NCI-H146 treated with DMSO at 0.1 percent for 48 hours (cell line): ENCODE measurements around the gene GPR35.

ENCODE experiments used
- DNase-seq: peaks from one replicate; lab custom pipeline; 2025; ENCODE audit not compliant: unreplicated experiment; lab: John Stamatoyannopoulos, UW

Gene GPR35

GRCh38 chr2:240622531-240623235 lies 2.6 kb upstream of the GPR35 start:
- DNase-seq = no peak

DNA sequence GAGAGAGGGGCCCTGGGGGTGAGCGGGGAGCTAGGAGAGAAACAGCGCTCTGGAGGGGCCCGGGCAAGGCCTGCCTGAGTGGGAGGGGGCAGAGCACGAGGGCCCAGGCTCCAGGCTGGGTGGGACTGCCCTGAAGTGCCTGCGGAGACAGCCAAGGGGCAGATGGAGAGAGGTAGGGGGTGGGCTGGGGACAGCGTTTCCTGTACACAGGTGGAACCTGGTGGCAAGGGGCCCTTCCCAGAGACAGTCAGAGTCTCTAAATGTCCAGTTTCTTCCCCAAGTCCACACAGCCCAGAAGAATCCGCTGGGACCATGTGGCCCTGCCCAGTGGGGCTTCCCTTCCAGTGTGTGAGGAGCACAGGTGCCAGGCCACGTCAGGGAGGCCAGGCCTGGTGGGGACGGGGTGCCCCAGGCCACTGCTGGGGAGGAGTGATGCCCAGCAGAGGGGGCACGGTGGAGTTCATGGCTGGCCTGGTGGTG lies 1.7 kb upstream of the GPR35 start:
- DNase-seq = no peak

- DNase-seq = no peak
Observed at GRCh38 chr2:240624011-240624949, 1.0 kb upstream of the GPR35 start.

GRCh38 chr2:240626531-240627300 lies 1.4 kb downstream of the GPR35 start:
- no peak for DNase-seq

DNA sequence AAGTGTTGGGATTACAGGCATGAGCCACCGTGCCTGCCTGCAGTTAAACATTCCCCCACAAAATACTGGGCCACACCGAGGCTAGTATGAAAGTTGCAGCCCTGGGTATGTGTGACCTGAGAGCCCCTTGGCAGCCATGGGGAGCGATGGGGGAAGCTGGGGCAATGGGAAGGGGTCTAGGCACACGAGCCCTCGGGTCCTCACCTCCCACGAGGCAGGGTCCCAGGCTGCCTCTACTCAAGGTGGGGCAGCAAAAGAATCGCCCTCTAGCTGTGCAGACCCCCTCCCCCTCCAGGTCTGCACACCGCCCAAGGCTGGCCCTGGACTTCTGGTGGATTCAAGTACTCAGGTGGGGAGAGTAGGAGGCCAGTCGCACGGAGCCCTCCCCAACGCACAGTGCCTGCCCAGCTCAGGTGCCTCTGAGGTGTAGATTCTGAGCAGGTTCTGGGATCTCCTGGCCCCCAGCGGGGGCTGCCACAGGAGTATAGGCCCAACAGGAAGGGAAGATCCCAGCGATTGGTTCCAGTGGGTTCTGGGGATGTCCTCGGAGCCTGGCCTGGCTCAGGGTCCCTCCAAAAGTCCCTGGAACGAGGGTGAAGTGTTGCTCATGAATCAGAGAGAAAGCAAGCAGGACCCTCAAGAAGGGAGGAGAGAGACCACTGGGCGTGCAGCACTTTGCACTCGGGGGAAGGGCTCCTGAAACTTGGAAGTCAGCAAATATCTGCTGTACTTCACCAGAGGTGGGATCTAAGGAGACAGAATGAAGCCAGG lies 2.6 kb downstream of the GPR35 start:
- DNase-seq = no peak

- DNase-seq = no peak
Observed at GRCh38 chr2:240628507-240628807, 3.2 kb downstream of the GPR35 start.

GRCh38 chr2:240628808-240629618 lies 3.7 kb downstream of the GPR35 start:
- DNase-seq = no peak

GRCh38 chr2:240629619-240629967 lies 4.3 kb downstream of the GPR35 start:
- no peak for DNase-seq

- no peak for DNase-seq
Observed at GRCh38 chr2:240629968-240630770, 4.9 kb downstream of the GPR35 start.

DNA sequence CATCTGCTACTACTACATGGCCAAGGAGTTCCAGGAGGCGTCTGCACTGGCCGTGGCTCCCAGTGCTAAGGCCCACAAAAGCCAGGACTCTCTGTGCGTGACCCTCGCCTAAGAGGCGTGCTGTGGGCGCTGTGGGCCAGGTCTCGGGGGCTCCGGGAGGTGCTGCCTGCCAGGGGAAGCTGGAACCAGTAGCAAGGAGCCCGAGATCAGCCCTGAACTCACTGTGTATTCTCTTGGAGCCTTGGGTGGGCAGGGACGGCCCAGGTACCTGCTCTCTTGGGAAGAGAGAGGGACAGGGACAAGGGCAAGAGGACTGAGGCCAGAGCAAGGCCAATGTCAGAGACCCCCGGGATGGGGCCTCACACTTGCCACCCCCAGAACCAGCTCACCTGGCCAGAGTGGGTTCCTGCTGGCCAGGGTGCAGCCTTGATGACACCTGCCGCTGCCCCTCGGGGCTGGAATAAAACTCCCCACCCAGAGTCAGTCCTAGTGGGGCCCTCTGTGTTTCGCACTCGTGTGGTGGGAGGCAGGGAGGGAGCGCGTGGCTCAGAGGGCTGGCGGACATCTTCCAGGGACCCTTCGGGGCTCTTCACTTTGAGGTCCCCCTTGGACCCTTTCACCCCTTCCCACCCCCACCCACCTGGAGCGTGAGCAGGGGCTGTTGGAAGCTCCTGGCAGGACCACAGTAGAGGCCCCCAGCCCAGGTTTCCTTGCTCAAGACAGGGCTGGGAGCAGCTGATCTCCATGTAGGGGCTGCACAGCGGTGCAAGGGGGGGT lies 5.7 kb downstream of the GPR35 start:
- DNase-seq = no peak

DNA sequence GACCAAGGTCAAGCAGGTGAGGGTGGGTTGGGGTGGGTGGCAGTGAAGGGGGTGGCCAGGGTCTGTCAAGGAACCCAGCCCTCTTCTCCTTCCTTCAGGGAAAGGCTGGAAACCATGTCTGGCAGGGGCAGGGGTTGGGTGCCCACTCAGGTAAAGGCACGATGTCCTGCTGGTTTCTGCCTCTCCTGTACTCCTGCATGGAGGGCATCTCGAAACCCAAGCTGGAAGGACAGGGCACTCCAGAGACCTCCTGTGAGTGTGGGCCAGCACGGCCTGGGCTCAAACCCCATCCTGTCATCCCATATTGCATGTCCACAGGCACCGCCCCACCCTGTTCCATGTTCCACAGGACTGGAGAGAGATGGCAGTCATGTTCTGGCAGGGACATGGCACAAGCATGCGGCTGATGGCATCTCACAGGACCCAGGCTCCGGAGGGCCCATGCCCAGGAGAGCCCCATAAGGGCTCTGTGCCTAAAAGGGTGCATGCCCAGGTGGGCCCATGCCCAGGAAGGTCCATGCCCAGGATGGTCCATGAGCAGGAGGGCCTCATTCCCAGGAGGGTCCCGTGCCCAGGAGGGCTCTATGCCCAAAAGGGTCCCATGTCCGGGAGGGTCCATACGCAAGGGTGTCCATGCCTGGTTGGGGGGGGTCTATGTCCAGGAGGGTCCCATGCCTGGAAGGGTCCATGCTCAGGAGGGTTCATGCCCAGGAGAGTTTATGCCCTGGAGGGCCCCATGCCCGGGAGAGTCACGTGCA lies 6.4 kb downstream of the GPR35 start:
- DNase-seq = no peak

- DNase-seq = no peak
Observed at GRCh38 chr2:240632306-240632721, 7.0 kb downstream of the GPR35 start.

DNA sequence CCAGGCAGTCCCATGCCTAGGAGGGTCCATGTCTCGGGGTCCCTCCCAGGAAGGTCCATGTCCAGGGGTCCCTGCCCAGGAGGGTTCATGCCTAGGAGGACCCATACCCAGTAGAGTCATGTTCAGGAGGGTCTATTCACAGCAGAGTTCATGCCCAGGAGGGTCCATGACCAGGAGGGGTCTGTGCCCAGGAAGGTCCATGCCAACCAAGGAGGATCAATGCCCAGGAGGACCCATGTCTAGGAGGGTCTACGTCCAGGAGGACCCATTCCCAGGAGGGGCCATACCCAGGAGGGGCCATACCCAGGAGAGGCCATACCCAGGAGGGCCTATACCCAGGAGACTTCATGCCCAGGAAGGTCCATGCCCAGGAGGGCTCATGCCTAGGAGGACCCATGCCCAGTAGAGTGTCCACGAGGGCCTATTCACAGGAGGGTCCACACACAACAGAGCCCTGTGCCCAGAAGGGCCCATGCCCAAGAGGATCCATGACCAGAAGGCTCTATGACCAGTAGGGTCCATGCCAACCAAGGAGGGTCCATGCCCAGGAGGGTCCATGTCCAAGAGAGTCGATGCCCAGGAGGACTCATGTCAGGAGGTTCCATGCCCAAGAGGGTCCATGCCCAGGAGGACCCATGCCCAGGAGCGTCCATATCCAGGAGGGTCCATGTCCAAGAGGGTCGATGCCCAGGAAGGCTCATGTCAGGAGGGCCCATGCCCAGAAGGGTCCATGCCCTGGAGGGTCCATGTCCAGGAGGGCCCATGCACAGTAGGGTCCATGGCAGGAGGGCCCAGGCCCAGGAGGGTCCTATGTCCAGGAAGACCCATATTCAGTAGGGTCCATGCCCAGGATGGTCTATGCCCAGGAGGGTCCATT lies 10.1 kb downstream of the GPR35 start:
- no peak for DNase-seq

DNA sequence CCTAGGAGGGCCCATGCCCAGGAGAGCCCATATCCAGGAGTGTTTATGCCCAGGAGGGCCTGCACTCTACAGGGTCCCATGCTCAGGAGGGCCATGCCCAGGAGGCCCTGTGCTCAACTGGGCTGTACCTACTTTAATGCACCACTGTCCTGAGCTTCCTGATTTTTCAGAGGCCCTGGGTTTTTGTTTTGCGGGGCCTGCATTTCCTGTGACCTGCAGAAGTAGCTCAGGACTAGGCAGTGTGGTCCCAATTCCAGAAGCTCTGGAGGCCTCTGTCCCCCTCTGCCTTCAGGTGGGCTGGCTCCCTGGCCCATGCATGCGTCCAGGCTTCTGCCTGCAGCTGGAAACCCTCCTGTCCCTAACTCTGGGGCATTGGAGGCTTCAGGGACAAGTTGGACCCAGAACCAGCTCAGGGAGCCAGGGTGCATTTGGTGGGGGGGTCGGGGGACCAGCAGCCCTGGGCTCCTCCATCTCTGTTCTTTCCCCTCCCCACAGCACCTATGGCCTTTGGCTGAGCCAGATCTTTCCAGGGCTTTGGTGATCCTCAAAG lies 10.8 kb downstream of the GPR35 start:
- no peak for DNase-seq

DNA sequence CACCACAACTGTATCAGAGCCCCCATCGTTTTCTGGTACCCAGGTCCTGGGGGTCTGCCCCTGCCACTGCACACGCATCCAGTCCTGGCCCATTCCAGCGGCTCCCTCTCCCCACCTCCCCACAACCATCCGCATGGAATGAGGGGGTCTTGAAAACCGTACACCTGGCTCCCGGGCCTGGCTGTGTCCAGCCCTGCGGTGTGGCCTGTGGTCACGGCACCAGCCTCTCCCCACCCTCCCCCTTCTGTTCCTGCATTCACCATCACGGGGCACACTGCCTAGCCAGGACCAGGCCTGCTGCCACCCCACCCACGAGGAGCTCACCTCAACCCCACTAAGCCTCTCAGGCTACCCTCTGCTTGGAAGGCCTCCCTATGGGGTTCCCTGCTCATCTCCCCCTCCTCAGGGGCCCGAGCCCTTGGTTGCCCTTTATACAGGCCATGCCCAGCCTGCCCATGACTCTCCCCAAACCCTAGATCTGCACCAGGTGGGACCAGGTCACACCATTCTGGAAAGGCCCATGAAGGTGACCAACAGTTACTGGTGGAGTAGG lies 11.4 kb downstream of the GPR35 start:
- DNase-seq = no peak
